Activated B cell treated with CpG ODN at 0.5 μM for 24 hours (primary cell): ENCODE data around the gene TMC1. TPM values are rescaled to one million over a fixed set of nuclear protein-coding genes. Genes with fewer than 3 reads are reported as not detected.

Source experiments
- ATAC-seq: fragments of 200-7000 bp; cut with Tn5 transposase; one replicate; pipeline ENCODE4 v1.10.0; 2021; ENCODE audit warnings: low read depth, mild to moderate bottlenecking, moderate library complexity
- CTCF ChIA-PET: fragments of 350-600 bp; sonication (Branson Sonifier 250); formaldehyde crosslinking; loops from one replicate; lab custom pipeline; 2021; ENCODE audit warnings: antibody characterized with exemption; lab: Charles Lee
- POLR2A ChIA-PET: fragments of 350-600 bp; sonication (Branson Sonifier 250); formaldehyde crosslinking; loops from one replicate; lab custom pipeline; 2021; ENCODE audit warnings: antibody characterized with exemption; lab: Charles Lee
- DNase-seq: peaks from one replicate; pipeline ENCODE4 v3.0.0; 2022
- H3K27ac Mint-ChIP-seq: one replicate; pipeline ENCODE4 v1.8.0; 2020; ENCODE audit warnings: mixed read lengths
- H3K27me3 Mint-ChIP-seq: one replicate; pipeline ENCODE4 v1.8.0; 2021; ENCODE audit warnings: mixed read lengths
- H3K36me3 Mint-ChIP-seq: one replicate; pipeline ENCODE4 v1.8.0; 2021; ENCODE audit warnings: low read depth, mixed read lengths
- H3K4me1 Mint-ChIP-seq: one replicate; pipeline ENCODE4 v1.8.0; 2021; ENCODE audit warnings: mixed read lengths
- H3K4me3 Mint-ChIP-seq: one replicate; pipeline ENCODE4 v1.8.0; 2020; ENCODE audit warnings: mild to moderate bottlenecking, mixed read lengths
- H3K9me3 Mint-ChIP-seq: one replicate; pipeline ENCODE4 v1.8.0; 2020; ENCODE audit warnings: mixed read lengths
- intact Hi-C: fragments of 100-400 bp; cut with micrococcal nuclease; formaldehyde crosslinking; loops from one replicate; pipeline ENCODE4 v1.15.1; 2024
- total RNA-seq: library from RNA; stranded (reverse); gene quantifications from 2 replicates; pipeline ENCODE4 v1.2.3, GENCODE V29; 2022
- TF ChIP-seq, protein P1 (sequence below): fragments of 200-600 bp; IDR thresholded peaks from one replicate; pipeline ENCODE4 v1.8.0; 2022; ENCODE audit warnings: antibody characterized with exemption, mild to moderate bottlenecking

The TMC1 gene
- total RNA-seq, 1 donor from 2014 or later: not detected

- H3K36me3 Mint-ChIP-seq: no peaks in the 10 kb centered on the region
Measured at GRCh38 chr9:72695365-72695764, 174.0 kb downstream of the TMC1 start.

GRCh38 chr9:72696511-72696910, 175.1 kb downstream of the TMC1 start:
- POLR2A ChIA-PET: no interaction called here

More at GRCh38 chr9:72695365-72695764, 174.0 kb downstream of the TMC1 start:
- DNase-seq: no peak
- no peak overlapping the region for H3K4me3 Mint-ChIP-seq
- no peaks in the 10 kb centered on the region for H3K4me1 Mint-ChIP-seq
- no peak for ATAC-seq
- intact Hi-C loops: no loop called here
- TF ChIP-seq, protein P1, sequence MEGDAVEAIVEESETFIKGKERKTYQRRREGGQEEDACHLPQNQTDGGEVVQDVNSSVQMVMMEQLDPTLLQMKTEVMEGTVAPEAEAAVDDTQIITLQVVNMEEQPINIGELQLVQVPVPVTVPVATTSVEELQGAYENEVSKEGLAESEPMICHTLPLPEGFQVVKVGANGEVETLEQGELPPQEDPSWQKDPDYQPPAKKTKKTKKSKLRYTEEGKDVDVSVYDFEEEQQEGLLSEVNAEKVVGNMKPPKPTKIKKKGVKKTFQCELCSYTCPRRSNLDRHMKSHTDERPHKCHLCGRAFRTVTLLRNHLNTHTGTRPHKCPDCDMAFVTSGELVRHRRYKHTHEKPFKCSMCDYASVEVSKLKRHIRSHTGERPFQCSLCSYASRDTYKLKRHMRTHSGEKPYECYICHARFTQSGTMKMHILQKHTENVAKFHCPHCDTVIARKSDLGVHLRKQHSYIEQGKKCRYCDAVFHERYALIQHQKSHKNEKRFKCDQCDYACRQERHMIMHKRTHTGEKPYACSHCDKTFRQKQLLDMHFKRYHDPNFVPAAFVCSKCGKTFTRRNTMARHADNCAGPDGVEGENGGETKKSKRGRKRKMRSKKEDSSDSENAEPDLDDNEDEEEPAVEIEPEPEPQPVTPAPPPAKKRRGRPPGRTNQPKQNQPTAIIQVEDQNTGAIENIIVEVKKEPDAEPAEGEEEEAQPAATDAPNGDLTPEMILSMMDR: no peak
- CTCF ChIA-PET: no interaction called here
- peaks cover 2% of the 10 kb centered on the region for H3K27me3 Mint-ChIP-seq
- no peaks in the 10 kb centered on the region for H3K9me3 Mint-ChIP-seq
- POLR2A ChIA-PET: no interaction called here
- H3K27ac Mint-ChIP-seq: no peak overlapping the region

GRCh38 chr9:72701510-72701909, 180.1 kb downstream of the TMC1 start:
- CTCF ChIA-PET: no interaction called here
- H3K9me3 Mint-ChIP-seq: no peaks in the 10 kb centered on the region
- no peak for ATAC-seq
- H3K4me3 Mint-ChIP-seq: no peak overlapping the region
- DNase-seq: no peak
- no peaks in the 10 kb centered on the region for H3K36me3 Mint-ChIP-seq
- no peaks in the 10 kb centered on the region for H3K27me3 Mint-ChIP-seq
- intact Hi-C loops: no loop called here
- POLR2A ChIA-PET: no interaction called here
- no peaks in the 10 kb centered on the region for H3K4me1 Mint-ChIP-seq
- TF ChIP-seq, protein P1: no peak
- H3K27ac Mint-ChIP-seq: no peak overlapping the region

More at GRCh38 chr9:72696511-72696910, 175.1 kb downstream of the TMC1 start:
- Mint-ChIP-seq H3K27ac (no peak overlapping the region), H3K4me3 (no peak overlapping the region), H3K36me3 (no peaks in the 10 kb centered on the region), H3K27me3 (peaks cover 2% of the 10 kb centered on the region), H3K4me1 (no peaks in the 10 kb centered on the region), H3K9me3 (no peaks in the 10 kb centered on the region)
- ATAC-seq (no peak), DNase-seq (no peak)
- intact Hi-C loops: no loop called here
- TF ChIP-seq, protein P1: no peak
- CTCF ChIA-PET: interaction anchor here (0.9 kb wide), 1 partner anchor 658 kb away, joined by 3 read pairs; no protein-coding TSS in a partner anchor

DNA sequence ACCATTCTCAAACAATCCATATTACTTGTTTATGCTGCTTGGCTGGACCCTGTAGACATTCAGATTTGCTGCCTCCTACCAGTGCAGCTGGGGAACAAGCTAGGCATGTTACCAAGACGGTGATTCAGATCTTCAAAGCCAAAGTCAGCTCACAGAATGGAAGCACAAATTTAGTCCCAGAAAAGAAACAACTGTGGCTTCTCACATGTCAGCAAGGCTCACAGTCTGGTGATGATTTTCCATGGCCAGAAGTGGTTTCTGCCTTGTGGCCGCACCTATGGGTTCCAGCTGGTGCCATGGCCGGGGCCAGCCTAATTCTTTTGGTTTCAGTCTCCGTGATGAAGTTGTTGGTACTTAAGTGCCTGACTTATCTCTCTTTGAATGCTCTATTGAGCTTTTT, 182.2 kb downstream of the TMC1 start:
- H3K4me1 Mint-ChIP-seq: no peaks in the 10 kb centered on the region
- ChIA-PET POLR2A (no interaction called here), CTCF (no interaction called here)
- ATAC-seq (no peak), DNase-seq (no peak)
- TF ChIP-seq, protein P1: no peak
- H3K4me3 Mint-ChIP-seq: no peak overlapping the region
- H3K27ac Mint-ChIP-seq: no peak overlapping the region
- no peaks in the 10 kb centered on the region for H3K36me3 Mint-ChIP-seq
- intact Hi-C loops: no loop called here
- H3K9me3 Mint-ChIP-seq: no peaks in the 10 kb centered on the region
- no peaks in the 10 kb centered on the region for H3K27me3 Mint-ChIP-seq

GRCh38 chr9:72704688-72705375, 183.4 kb downstream of the TMC1 start:
- no peaks in the 10 kb centered on the region for H3K36me3 Mint-ChIP-seq
- POLR2A ChIA-PET: no interaction called here
- H3K27me3 Mint-ChIP-seq: no peaks in the 10 kb centered on the region
- ATAC-seq: no peak
- TF ChIP-seq, protein P1: no peak
- no peaks in the 10 kb centered on the region for H3K9me3 Mint-ChIP-seq
- no peaks in the 10 kb centered on the region for H3K4me1 Mint-ChIP-seq
- intact Hi-C loops: no loop called here
- H3K4me3 Mint-ChIP-seq: no peak overlapping the region
- no peak for DNase-seq
- CTCF ChIA-PET: no interaction called here
- no peak overlapping the region for H3K27ac Mint-ChIP-seq
